ENCODE results near the gene CAMP.
"Not testable (repeated sequence)": the region's sequence is repeated elsewhere in the genome, so short reads cannot be mapped to it uniquely, and the experiment has no call there.

The CAMP gene

GRCh38 chr3:48267782-48268181 is 44.5 kb downstream of the CAMP start:
- DNase-seq: no peak

GRCh38 chr3:48268381-48268935 is 45.2 kb downstream of the CAMP start:
- DNase-seq: no peak

- DNase-seq: no peak
Observed at GRCh38 chr3:48268936-48269561, 45.8 kb downstream of the CAMP start.

- DNase-seq: no peak
Observed at GRCh38 chr3:48269592-48269991, 46.3 kb downstream of the CAMP start.

GRCh38 chr3:48270306-48270705 is 47.0 kb downstream of the CAMP start:
- no peak for DNase-seq

GRCh38 chr3:48271223-48271622 is 47.9 kb downstream of the CAMP start:
- not testable (repeated sequence) for DNase-seq

- no peak for DNase-seq
Observed at GRCh38 chr3:48271763-48272498, 48.6 kb downstream of the CAMP start.

GRCh38 chr3:48273594-48274211 is 50.4 kb downstream of the CAMP start:
- peak; percentile 9 for DNase-seq

GRCh38 chr3:48274452-48274851 is 51.2 kb downstream of the CAMP start:
- no peak for DNase-seq
